GM19455 (cell line): Measurements from ENCODE around the gene TMEM182.

Experiments
- ATAC-seq: cut with Tn5 transposase; IDR thresholded peaks from one replicate; pipeline ENCODE4 v1.9.1; 2021; ENCODE audit not compliant: unreplicated experiment

TMEM182 gene

GRCh38 chr2:102852867-102853266, 91.0 kb downstream of the TMEM182 start:
- ATAC-seq: no peak
